ENCODE results near the gene C1RL.

- TF ChIP-seq POLR2A (IDR thresholded peaks at IDR 0.05): no peak
- no peak for TF ChIP-seq CTCF (IDR thresholded peaks at IDR 0.05)
Measured at GRCh38 chr12:7117670-7118069, 8.7 kb upstream of the C1RL start.
